ENCODE measurements around the gene GRIK3. TPM values are rescaled to one million over a fixed set of nuclear protein-coding genes. Genes with fewer than 3 reads are reported as not detected.

Gene GRIK3
- total RNA-seq, 1 donor from 2014 or later: not detected

GRCh38 chr1:36938819-36939218, 95.5 kb downstream of the GRIK3 start:
- no peak overlapping the region for H3K27ac Mint-ChIP-seq
- no peaks in the 10 kb centered on the region for H3K36me3 Mint-ChIP-seq
- H3K27me3 Mint-ChIP-seq (ENCODE audit: low read depth): peaks cover 61% of the 10 kb centered on the region
- H3K9me3 Mint-ChIP-seq: no peaks in the 10 kb centered on the region
- no peak for DNase-seq (ENCODE audit: low spot score in 2 of 2, unreplicated experiment in 2 of 2)
- no peaks in the 10 kb centered on the region for H3K4me1 Mint-ChIP-seq
- TF ChIP-seq, protein P1, sequence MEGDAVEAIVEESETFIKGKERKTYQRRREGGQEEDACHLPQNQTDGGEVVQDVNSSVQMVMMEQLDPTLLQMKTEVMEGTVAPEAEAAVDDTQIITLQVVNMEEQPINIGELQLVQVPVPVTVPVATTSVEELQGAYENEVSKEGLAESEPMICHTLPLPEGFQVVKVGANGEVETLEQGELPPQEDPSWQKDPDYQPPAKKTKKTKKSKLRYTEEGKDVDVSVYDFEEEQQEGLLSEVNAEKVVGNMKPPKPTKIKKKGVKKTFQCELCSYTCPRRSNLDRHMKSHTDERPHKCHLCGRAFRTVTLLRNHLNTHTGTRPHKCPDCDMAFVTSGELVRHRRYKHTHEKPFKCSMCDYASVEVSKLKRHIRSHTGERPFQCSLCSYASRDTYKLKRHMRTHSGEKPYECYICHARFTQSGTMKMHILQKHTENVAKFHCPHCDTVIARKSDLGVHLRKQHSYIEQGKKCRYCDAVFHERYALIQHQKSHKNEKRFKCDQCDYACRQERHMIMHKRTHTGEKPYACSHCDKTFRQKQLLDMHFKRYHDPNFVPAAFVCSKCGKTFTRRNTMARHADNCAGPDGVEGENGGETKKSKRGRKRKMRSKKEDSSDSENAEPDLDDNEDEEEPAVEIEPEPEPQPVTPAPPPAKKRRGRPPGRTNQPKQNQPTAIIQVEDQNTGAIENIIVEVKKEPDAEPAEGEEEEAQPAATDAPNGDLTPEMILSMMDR (IDR thresholded peaks at IDR 0.05; ENCODE audit: unreplicated experiment): no peak
- H3K4me3 Mint-ChIP-seq: no peak overlapping the region

DNA sequence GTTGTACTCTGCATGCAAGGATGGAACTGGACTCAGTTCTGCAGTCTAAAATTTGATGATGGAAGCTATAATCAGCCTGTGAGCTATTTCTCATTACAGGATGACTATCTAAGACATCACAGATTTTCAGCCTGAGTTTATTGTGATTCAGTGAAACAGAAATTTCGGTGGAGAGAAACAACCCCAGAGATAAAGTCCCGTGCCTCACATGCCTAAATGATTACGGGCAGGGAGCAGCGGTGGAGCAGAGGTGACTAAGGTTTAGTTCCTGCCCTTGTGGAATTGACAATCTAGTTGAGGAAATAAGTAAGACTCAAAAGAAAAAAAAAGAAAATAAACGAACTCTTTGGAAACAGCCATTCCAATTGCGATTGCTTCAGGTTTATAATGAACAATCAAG, 96.9 kb downstream of the GRIK3 start:
- H3K4me3 Mint-ChIP-seq: no peak overlapping the region
- no peaks in the 10 kb centered on the region for H3K9me3 Mint-ChIP-seq

DNA sequence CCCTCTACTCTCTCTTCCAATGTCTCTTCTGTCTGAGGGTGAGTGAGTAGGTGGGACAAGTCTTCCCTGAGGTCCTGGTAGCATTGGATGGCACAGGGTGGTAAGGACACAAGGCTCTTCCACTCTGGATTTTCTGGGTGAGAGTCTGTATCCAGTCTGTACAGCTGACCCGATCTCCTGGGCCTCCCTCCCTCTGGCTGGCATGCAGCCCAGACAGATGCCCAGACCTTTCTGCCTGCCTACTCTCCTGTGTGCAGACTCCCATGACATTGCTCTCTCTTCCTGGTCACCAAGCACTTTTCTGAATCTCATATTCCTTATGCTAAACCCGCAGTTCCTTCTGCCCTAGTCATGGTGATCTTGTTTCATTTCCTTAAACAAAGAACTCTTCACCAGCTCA, 100.3 kb downstream of the GRIK3 start:
- Mint-ChIP-seq H3K36me3 (no peaks in the 10 kb centered on the region), H3K27me3 (ENCODE audit: low read depth) (peaks cover 34% of the 10 kb centered on the region), H3K4me1 (no peaks in the 10 kb centered on the region), H3K27ac (no peak overlapping the region), H3K9me3 (no peaks in the 10 kb centered on the region), H3K4me3 (no peak overlapping the region)
- TF ChIP-seq, protein P1 (IDR thresholded peaks at IDR 0.05; ENCODE audit: unreplicated experiment): no peak
- DNase-seq (ENCODE audit: low spot score in 2 of 2, unreplicated experiment in 2 of 2): no peak

More for the DNA sequence above, 96.9 kb downstream of the GRIK3 start:
- TF ChIP-seq, protein P1 (IDR thresholded peaks at IDR 0.05; ENCODE audit: unreplicated experiment): no peak
- Mint-ChIP-seq H3K36me3 (no peaks in the 10 kb centered on the region), H3K27me3 (ENCODE audit: low read depth) (peaks cover 59% of the 10 kb centered on the region), H3K27ac (no peak overlapping the region), H3K4me1 (no peaks in the 10 kb centered on the region)
- no peak for DNase-seq (ENCODE audit: low spot score in 2 of 2, unreplicated experiment in 2 of 2)

- Mint-ChIP-seq H3K27me3 (ENCODE audit: low read depth) (peaks cover 8% of the 10 kb centered on the region), H3K4me3 (no peak overlapping the region), H3K36me3 (no peaks in the 10 kb centered on the region), H3K27ac (no peak overlapping the region), H3K9me3 (no peaks in the 10 kb centered on the region), H3K4me1 (no peaks in the 10 kb centered on the region)
- DNase-seq (ENCODE audit: low spot score in 2 of 2, unreplicated experiment in 2 of 2): no peak
- TF ChIP-seq, protein P1 (IDR thresholded peaks at IDR 0.05; ENCODE audit: unreplicated experiment): no peak
Observed at GRCh38 chr1:36927826-36928225, 106.5 kb downstream of the GRIK3 start.

DNA sequence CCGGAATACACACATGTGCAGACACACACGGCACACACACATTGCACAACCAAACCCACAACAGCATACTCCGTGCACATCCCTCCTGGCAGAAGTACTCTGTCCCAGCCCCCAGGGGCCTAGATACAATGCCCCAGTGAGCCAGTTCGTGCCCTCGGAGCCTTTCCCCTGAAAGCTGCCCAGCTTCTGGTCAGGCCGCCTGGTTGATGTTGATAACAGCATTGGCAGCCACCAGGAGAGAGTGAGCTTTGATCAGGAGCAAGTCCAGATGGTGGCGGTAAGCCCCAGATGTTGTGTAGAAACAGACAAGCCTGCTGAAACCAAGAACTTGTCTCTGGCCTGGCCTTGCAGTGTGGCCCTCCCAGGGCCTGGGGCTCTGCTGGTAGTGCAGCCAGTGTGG, 109.1 kb downstream of the GRIK3 start:
- no peaks in the 10 kb centered on the region for H3K4me1 Mint-ChIP-seq
- H3K27me3 Mint-ChIP-seq (ENCODE audit: low read depth): peaks cover 13% of the 10 kb centered on the region
- H3K36me3 Mint-ChIP-seq: no peaks in the 10 kb centered on the region
- no peak overlapping the region for H3K27ac Mint-ChIP-seq
- H3K4me3 Mint-ChIP-seq: no peak overlapping the region
- H3K9me3 Mint-ChIP-seq: no peaks in the 10 kb centered on the region
- TF ChIP-seq, protein P1 (IDR thresholded peaks at IDR 0.05; ENCODE audit: unreplicated experiment): no peak
- no peak for DNase-seq (ENCODE audit: low spot score in 2 of 2, unreplicated experiment in 2 of 2)

GRCh38 chr1:36924282-36924811, 110.0 kb downstream of the GRIK3 start:
- Mint-ChIP-seq H3K4me3 (no peak overlapping the region), H3K36me3 (no peaks in the 10 kb centered on the region), H3K4me1 (no peaks in the 10 kb centered on the region), H3K27me3 (ENCODE audit: low read depth) (peaks cover 11% of the 10 kb centered on the region), H3K9me3 (no peaks in the 10 kb centered on the region), H3K27ac (no peak overlapping the region)
- TF ChIP-seq, protein P1 (IDR thresholded peaks at IDR 0.05; ENCODE audit: unreplicated experiment): no peak
- DNase-seq (ENCODE audit: low spot score in 2 of 2, unreplicated experiment in 2 of 2): peak; percentile 66 to 87
